ENCODE results near the gene GP2.

Gene GP2

GRCh38 chr16:20307240-20307671, 20.1 kb downstream of the GP2 start:
- H3K4me3 ChIP-seq (ENCODE audit: low read depth in 1 of 2, low read length in 1 of 2): no peak overlapping the region
- no peaks in the 10 kb centered on the region for H3K4me1 ChIP-seq (ENCODE audit: control insufficient read depth in 1 of 2, insufficient read depth in 1 of 2, low read depth in 1 of 2, low read length in 1 of 2)
- no peaks in the 10 kb centered on the region for H3K27me3 ChIP-seq
- no peak for TF ChIP-seq CTCF (IDR thresholded peaks at IDR 0.05)
- H3K36me3 ChIP-seq: no peaks in the 10 kb centered on the region
- H3K9me3 ChIP-seq: no peaks in the 10 kb centered on the region
- H3K27ac ChIP-seq: no peak overlapping the region

GRCh38 chr16:20306401-20306800, 20.9 kb downstream of the GP2 start:
- H3K4me1 ChIP-seq (ENCODE audit: control insufficient read depth in 1 of 2, insufficient read depth in 1 of 2, low read depth in 1 of 2, low read length in 1 of 2): no peaks in the 10 kb centered on the region
- no peak overlapping the region for H3K27ac ChIP-seq
- H3K4me3 ChIP-seq (ENCODE audit: low read depth in 1 of 2, low read length in 1 of 2): no peak overlapping the region
- peaks cover 6% of the 10 kb centered on the region for H3K27me3 ChIP-seq
- no peaks in the 10 kb centered on the region for H3K36me3 ChIP-seq
- no peaks in the 10 kb centered on the region for H3K9me3 ChIP-seq
- TF ChIP-seq CTCF (IDR thresholded peaks at IDR 0.05): no peak

GRCh38 chr16:20303012-20303411, 24.3 kb downstream of the GP2 start:
- H3K4me3 ChIP-seq (ENCODE audit: low read depth in 1 of 2, low read length in 1 of 2): no peak overlapping the region
- peaks cover 6% of the 10 kb centered on the region for H3K27me3 ChIP-seq
- TF ChIP-seq CTCF (IDR thresholded peaks at IDR 0.05): no peak
- no peaks in the 10 kb centered on the region for H3K4me1 ChIP-seq (ENCODE audit: control insufficient read depth in 1 of 2, insufficient read depth in 1 of 2, low read depth in 1 of 2, low read length in 1 of 2)
- H3K27ac ChIP-seq: no peak overlapping the region
- H3K36me3 ChIP-seq: no peaks in the 10 kb centered on the region
- no peaks in the 10 kb centered on the region for H3K9me3 ChIP-seq

GRCh38 chr16:20302389-20302788, 24.9 kb downstream of the GP2 start:
- Histone ChIP-seq H3K36me3 (no peaks in the 10 kb centered on the region), H3K27ac (no peak overlapping the region), H3K9me3 (no peaks in the 10 kb centered on the region), H3K4me3 (ENCODE audit: low read depth in 1 of 2, low read length in 1 of 2) (no peak overlapping the region), H3K27me3 (peaks cover 6% of the 10 kb centered on the region), H3K4me1 (ENCODE audit: control insufficient read depth in 1 of 2, insufficient read depth in 1 of 2, low read depth in 1 of 2, low read length in 1 of 2) (no peaks in the 10 kb centered on the region)
- no peak for TF ChIP-seq CTCF (IDR thresholded peaks at IDR 0.05)

- H3K9me3 ChIP-seq: no peaks in the 10 kb centered on the region
- no peak overlapping the region for H3K4me3 ChIP-seq (ENCODE audit: low read depth in 1 of 2, low read length in 1 of 2)
- H3K36me3 ChIP-seq: no peaks in the 10 kb centered on the region
- H3K27ac ChIP-seq: no peak overlapping the region
- H3K27me3 ChIP-seq: peaks cover 6% of the 10 kb centered on the region
- TF ChIP-seq CTCF (IDR thresholded peaks at IDR 0.05): no peak
- no peaks in the 10 kb centered on the region for H3K4me1 ChIP-seq (ENCODE audit: control insufficient read depth in 1 of 2, insufficient read depth in 1 of 2, low read depth in 1 of 2, low read length in 1 of 2)
These were observed 25.5 kb downstream of the GP2 start for GRCh38 chr16:20301840-20302239.
